Limb (tissue), 2 donors: ENCODE results near the gene KNDC1.
"Not testable (repeated sequence)": the region's sequence is repeated elsewhere in the genome, so short reads cannot be mapped to it uniquely, and the experiment has no call there.

Experiments used
- DNase-seq, 2 donors: peaks; one replicate each; pipeline ENCODE4 v3.0.0-alpha.2; 2016; ENCODE audit errors: extremely low spot score in 2 of 2

The KNDC1 gene

GRCh38 chr10:133140417-133141143 lies 19.4 kb upstream of the KNDC1 start:
- DNase-seq = peak in 1 of 2 donors; percentile 23

DNA sequence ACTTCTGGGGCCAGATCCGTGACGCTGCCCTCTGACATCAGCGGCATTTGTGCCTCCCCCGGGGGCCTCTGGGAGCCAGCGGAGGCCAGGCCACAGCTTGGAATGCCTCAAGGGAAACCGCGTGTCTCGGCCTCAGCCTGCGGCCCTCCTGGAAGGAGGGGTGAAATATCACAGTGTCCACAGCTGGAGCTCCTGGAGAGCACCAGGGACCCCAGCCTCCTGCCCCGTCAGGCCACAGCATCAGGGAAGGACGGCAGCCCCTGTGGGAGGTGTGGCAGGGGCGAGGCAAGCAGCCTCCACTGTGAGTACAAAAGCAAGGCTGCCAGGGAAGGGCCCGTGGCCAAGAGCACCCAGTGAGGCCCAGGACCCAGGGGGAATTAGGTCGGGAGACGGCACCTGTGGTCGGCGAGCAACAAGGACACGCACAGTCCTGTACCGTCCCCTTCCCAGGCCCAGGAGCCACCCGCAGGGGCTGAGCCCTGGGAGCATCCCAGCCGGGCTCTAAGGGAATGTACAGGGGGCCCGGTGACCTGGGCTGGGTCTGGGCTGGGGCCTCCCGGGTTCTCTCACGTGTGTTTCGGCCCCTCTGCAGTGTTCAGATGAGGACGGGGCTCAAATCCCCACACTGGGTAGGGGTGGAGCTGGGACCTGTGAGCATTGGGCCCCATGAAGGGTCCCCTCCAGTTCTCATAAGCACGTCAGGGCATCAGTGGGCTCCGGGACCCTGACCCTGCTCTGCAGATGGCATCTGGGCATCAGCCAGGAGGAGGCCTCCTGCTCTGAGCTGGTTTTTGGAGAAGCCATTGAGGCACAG lies 18.7 kb upstream of the KNDC1 start:
- peak in 1 of 2 donors; percentile 27 for DNase-seq

DNA sequence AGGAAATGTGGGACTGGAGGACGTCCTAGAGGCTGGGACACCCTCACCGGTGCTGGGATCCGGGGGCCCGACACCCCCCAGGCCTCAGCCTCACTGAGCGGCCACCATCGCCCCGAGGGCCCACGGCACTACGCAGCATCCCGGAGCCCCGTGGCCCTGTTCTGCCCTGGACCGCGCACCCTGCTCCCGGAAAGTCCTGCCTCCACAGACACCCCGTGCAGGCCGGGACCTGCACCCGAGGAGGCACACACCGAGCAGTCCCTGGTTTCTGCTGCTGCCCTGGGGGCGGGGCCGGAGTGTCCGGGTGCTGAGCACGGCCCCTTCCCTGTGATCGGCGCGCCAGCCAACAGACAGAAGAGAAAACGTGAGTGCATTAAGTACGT lies 18.1 kb upstream of the KNDC1 start:
- no peak for DNase-seq

DNA sequence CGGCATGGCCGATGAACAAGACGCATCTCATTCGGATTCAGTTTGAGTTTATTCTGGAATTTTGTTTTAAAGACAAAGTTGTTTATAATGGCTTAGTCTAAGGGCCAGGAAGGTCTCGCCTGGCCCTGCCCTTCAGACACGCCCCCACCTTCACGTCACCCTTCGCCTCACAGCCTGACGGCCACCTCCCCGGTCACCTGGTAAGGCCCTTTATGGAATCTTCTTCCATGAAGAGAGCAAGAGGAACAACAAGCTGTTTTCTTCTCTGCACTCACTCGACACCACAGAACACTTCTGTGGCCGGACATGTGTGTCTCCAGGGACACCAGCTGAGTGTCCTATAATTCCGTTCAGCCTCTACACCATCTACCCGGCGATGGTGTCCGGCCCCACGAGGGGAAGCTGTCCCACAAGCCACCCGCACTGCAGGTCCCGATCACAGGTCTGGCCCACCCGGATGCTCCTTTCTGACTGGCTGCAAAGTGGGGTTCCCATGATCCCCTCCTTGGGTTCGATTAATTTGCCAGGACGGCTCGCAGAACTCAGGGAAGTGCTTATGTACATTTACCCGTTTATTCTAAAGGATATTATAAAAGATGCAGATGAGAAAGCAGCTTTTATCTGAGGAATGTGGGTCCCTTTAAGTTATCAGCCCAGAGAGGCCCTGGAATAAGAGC lies 17.4 kb upstream of the KNDC1 start:
- no peak for DNase-seq

DNA sequence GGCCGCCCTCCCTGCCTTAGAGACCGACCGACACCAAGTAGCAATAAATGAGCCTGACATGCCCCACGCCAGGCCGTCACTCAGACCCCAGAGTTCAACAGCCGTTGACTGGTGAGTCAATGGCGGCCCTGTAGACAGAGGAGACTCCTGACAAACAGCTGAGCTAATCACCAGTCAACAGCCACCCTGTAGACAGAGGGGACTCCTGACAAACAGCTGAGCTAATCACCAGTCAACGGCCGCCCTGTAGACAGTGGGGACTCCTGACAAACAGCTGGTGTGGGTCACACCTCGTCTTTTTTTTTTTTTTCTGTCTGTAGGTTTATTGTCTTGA lies 16.9 kb upstream of the KNDC1 start:
- DNase-seq = peak in 1 of 2 donors; percentile 34

DNA sequence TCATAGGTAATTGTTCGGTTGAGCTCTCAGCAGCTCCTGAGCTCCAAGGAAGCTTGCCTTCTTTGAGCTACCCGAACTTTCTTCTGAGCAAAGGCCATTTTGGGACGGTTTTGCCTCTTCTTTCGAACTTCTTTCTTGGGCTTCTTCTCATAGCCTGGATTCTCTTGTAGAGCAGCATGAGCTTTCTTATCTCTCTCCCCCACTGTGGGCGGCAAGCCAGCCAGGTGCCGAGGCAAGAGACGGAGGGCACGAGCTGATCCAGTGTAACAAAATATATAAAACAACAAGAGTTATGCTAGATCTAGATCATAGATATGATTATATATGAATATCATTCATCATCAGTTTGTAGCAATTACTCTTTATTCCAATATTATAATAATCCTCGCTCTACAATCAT lies 16.5 kb upstream of the KNDC1 start:
- DNase-seq = peak in 1 of 2 donors; percentile 25

DNA sequence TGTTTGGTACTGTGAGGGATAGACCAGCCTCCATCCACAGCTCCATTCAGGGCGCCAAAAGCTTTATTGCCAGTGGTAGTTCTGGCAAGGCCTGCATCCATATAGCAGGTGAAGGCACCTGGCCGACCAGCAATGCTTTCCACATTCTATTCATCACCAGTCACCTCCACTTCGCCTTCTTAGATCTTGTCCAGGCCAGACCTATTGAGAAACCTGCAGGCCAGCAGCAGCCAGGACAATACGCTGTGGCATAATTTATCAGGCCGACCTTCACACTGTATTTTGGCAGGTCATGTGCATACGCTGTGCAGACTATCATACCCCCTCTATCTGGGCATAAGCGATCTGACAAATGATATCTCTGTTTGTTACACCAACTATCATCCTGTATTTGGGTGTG lies 15.2 kb upstream of the KNDC1 start:
- no peak for DNase-seq

GRCh38 chr10:133150226-133150625 lies 9.8 kb upstream of the KNDC1 start:
- DNase-seq = no peak

DNA sequence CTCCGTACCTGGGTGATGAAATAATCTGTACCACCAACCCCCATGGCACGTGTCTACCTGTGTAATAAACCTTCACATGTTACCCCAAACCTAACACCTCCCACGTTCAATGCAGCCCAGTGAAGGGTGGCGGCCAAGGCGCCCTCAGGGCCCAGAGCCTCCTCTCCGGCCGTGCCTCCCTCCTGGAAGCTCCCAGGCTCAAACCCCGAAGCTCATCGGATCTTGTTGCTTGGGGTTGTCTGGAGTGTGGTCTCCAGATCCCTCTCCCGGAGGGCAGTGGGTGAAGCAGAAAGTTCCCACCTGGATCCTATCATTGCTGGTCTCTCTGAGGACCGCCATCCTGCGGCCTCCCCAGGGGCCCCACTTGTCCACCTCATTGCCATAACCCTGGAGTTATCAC lies 9.4 kb upstream of the KNDC1 start:
- no peak for DNase-seq

GRCh38 chr10:133151071-133151470 lies 8.9 kb upstream of the KNDC1 start:
- not testable (repeated sequence) for DNase-seq

GRCh38 chr10:133151543-133151972 lies 8.5 kb upstream of the KNDC1 start:
- no peak for DNase-seq

DNA sequence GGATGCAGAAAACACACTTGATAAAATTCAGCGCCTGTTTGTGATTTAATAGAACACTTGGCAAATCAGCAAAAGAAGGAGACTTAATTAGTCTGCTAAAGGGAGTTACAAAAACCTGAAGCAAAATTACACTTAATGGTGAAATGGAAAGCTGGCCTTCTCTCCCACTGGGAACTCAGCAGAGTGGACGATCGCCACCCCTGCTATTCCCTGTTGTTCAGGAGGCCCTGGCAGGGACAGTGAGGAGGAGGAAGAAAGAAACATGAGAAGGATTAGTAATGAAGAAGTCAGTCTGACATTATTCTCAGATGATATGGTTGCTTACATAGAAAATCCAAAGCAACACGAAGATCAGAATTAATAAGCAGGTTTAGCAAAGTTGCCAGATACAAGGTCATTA lies 5.6 kb upstream of the KNDC1 start:
- DNase-seq = no peak

GRCh38 chr10:133154996-133155778 lies 4.8 kb upstream of the KNDC1 start:
- DNase-seq = no peak

DNA sequence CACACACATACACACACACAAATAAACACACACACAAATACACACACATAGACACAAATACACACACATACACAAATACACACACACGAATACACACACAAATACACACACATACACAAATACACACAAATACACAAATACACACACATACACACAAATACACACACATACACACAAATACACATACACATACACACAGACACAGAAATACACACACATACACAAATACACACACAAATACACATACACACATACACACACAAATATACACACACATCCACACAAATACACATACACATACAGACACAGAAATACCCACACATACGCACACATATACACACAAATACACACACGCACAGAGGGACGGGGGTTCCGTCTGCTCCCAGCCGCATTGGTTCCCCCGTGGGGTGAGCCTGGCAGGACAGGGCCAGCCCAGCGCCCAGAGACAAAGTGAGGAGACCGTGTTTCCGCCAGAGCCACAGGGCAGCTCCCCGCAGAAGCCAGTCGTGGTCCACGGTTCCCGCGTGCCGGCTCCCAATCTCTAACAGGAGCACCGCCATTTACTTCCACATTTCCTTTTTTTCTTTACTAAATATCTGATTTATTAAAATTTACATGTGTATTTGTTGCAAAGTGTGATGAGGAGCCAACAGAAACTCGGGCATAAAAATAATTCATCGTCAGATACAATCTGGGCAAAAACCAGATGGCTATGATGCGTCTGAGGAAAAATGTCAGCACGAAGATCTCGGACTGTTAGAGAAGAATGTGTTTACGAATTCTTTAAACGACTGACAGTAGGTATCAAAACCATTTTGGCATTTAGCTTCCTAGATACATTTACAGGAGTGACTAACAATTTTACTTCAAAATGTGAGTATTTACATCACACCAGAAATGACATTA lies 3.1 kb upstream of the KNDC1 start:
- DNase-seq = no peak

DNA sequence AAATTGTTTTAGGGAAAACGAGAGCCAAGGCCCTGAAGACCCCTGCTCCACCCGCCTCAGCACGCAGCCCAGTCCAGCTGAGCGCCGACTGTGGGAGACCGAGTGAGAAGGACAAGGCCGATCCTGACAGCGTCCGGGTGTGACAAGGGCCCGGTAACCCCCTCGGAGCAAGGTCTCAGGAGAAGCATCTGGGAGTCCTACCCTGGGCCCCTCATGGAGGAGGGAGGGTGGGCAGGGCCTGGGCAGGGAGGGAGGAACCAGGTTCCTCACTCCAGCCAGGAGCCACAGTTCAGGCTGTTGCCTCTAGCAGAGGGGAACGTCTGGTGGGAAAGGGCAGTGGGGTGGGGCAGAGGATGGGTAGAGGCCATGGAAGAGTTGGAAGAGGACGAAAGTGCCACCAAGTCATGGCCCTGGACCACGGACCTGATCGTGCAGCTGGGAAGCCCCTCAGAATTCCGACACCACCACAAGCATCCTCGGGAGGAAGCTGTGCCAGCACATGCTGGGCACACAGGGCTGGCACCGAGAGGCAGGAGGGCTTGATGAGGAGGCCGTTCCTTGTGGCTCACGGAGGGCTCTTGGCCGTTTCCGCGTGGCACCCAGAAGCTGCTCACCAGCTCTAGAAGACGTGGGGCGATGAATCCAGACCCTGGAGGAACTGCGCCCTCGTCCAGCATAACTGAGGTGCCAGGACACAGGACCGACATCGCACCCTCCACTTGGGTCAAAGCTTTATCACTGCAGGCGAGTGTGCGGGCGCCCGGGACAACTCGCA lies 2.2 kb upstream of the KNDC1 start:
- peak in 1 of 2 donors; percentile 34 for DNase-seq

DNA sequence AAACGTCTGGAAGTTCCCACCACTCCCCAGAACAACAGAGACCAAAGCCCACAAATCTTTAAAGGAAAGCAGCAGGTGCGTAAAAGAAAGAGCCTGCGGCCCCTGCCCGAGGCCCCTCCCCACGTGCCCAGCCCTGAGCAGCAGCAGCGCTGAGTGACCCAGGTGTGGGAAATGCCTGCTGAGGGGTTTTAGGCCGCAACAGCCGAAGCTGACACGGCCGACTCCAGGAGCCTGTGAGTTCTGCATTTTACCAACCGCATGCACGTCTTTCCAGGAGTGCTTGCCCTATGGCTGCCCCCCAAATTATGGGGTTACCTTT lies 1.6 kb upstream of the KNDC1 start:
- no peak for DNase-seq

DNA sequence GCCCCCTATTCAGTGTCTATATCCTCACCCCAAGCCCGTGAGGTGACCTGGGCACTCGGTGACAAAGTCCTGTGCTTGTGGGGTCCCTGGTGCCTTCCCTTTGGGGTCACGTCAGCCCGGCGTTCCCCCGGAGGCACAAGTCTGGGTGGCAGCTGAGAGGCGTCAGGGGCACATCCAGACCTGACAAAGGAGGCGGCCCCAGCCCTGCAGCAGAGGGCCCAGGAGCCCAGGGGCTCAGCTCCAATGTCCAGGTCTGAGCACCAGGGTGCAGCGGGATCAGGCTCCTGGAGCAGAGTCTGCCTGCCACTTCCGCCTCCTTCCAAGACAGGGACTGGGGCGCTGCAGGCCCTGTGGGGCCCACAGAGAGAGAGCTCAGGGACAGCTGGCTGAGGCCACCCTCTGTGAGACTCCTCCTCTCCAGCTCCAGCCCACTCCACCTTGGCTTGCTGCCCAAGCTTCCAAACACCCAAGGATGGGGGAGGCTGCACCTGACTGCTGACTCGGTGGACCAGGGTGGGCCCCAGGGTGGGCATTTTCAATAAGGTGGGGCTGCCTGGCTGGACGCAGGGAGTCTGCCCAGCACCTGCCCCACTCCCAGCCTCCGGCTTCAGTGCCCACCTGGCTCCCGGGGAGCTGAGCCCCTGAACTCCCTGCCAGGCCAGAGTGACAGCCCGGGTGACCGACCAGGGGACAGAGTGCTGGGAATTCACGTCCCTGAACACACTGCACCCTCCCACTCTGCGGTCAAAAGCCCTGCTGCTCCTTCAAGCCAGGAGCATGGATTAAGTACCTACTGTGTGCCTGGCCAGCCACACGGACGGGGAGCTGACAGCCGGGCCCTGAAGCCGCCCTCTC lies 1.0 kb upstream of the KNDC1 start:
- DNase-seq = peak in 1 of 2 donors; percentile 69

- no peak for DNase-seq
These were observed 439 bp upstream of the KNDC1 start for GRCh38 chr10:133159611-133159949.

GRCh38 chr10:133160826-133161471 lies 930 bp downstream of the KNDC1 start:
- no peak for DNase-seq
